Coronary artery (tissue), 2 donors: ENCODE data around the gene STK35.
A peak's percentile ranks its signal among the peaks of the same experiment; 100 is the strongest.

ENCODE experiments used
- DNase-seq: peaks from one replicate; pipeline ENCODE4 v3.0.0-alpha.2; 2017; ENCODE audit warnings: low spot score
- H3K27ac ChIP-seq, 2 donors: fragments of 200-600 bp; sonication (generic); one replicate each; pipeline ENCODE4 v1.5.1; 2016 to 2019
- H3K4me3 ChIP-seq: fragments of 200-600 bp; sonication (generic); 2 replicates; pipeline ENCODE4 v1.5.1; 2016; ENCODE audit warnings: mild to moderate bottlenecking, moderate library complexity
- CTCF ChIP-seq: fragments of 200-600 bp; sonication (generic); IDR thresholded peaks from one replicate; pipeline ENCODE4 v1.5.1; 2019; ENCODE audit warnings: antibody characterized with exemption

STK35 gene

GRCh38 chr20:2146080-2146867 lies 44.6 kb downstream of the STK35 start:
- no peak overlapping the region for H3K27ac ChIP-seq
- H3K4me3 ChIP-seq, result no peak overlapping the region
- TF ChIP-seq CTCF, result no peak
- DNase-seq, result no peak

GRCh38 chr20:2149507-2149906 lies 47.9 kb downstream of the STK35 start:
- Histone ChIP-seq H3K27ac (no peak overlapping the region), H3K4me3 (no peak overlapping the region)
- DNase-seq, result no peak
- TF ChIP-seq CTCF, result no peak

- no peak for TF ChIP-seq CTCF
- H3K27ac ChIP-seq, result no peak overlapping the region
- no peak overlapping the region for H3K4me3 ChIP-seq
- no peak for DNase-seq
Observed at GRCh38 chr20:2150660-2151059, 49.0 kb downstream of the STK35 start.

- no peak overlapping the region for H3K4me3 ChIP-seq
- H3K27ac ChIP-seq, result peak overlapping the region in 1 of 2 donors; percentile 53
- no peak for DNase-seq
- no peak for TF ChIP-seq CTCF
Observed at GRCh38 chr20:2151858-2152281, 50.2 kb downstream of the STK35 start.

GRCh38 chr20:2152317-2152716 lies 50.7 kb downstream of the STK35 start:
- Histone ChIP-seq H3K27ac (peak overlapping the region in 1 of 2 donors; percentile 53), H3K4me3 (no peak overlapping the region)
- TF ChIP-seq CTCF, result no peak
- DNase-seq, result no peak

- no peak for DNase-seq
- no peak overlapping the region for H3K27ac ChIP-seq
- no peak overlapping the region for H3K4me3 ChIP-seq
- no peak for TF ChIP-seq CTCF
Observed at GRCh38 chr20:2153326-2153725, 51.7 kb downstream of the STK35 start.

GRCh38 chr20:2156224-2156623 lies 54.6 kb downstream of the STK35 start:
- Histone ChIP-seq H3K4me3 (no peak overlapping the region), H3K27ac (no peak overlapping the region)
- DNase-seq, result no peak
- no peak for TF ChIP-seq CTCF
